Panc1 (cell line): ENCODE results near the gene DPYSL3.

Source experiments
- POLR2AphosphoS5 ChIP-seq: IDR thresholded peaks from 2 replicates; pipeline ENCODE4 v1.6.1; 2012; ENCODE audit warnings: mild to moderate bottlenecking, low read depth, low read length, moderate library complexity
- SIN3A ChIP-seq: IDR thresholded peaks from 2 replicates; pipeline ENCODE4 v1.6.1; 2012; ENCODE audit warnings: low read depth, mild to moderate bottlenecking, low read length, moderate library complexity, borderline replicate concordance; ENCODE audit not compliant: insufficient read depth
- TCF7L2 ChIP-seq: IDR thresholded peaks from 2 replicates; pipeline ENCODE4 v1.6.1; 2011; ENCODE audit warnings: mild to moderate bottlenecking, low read depth, low read length, inconsistent platforms
- TF ChIP-seq, protein P1 (sequence below): fragments of 450-650 bp; IDR thresholded peaks from 2 replicates; pipeline ENCODE4 v1.5.1; 2017; ENCODE audit warnings: mild to moderate bottlenecking

DNA sequence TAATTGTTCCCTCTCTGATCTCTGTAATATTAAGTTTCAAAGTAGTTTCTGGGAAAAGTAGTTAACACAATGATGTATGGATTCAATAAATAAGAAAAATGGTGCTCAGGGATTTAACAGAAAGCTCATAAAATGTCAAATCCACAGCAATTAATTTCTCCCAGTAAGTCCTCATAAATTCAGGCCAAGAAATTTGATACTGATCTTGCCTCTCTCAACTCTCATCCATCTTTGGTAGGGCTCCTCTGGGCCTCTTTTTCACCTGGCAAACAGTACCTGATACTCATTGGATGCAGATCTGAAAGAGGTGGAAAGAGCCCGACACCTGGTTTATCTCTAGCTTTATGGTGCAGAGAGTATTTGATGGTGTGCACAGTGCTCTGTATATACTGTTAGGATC lies 168.9 kb downstream of the DPYSL3 start:
- TF ChIP-seq TCF7L2 (no peak), SIN3A (no peak), POLR2AphosphoS5 (no peak)
- TF ChIP-seq, protein P1, sequence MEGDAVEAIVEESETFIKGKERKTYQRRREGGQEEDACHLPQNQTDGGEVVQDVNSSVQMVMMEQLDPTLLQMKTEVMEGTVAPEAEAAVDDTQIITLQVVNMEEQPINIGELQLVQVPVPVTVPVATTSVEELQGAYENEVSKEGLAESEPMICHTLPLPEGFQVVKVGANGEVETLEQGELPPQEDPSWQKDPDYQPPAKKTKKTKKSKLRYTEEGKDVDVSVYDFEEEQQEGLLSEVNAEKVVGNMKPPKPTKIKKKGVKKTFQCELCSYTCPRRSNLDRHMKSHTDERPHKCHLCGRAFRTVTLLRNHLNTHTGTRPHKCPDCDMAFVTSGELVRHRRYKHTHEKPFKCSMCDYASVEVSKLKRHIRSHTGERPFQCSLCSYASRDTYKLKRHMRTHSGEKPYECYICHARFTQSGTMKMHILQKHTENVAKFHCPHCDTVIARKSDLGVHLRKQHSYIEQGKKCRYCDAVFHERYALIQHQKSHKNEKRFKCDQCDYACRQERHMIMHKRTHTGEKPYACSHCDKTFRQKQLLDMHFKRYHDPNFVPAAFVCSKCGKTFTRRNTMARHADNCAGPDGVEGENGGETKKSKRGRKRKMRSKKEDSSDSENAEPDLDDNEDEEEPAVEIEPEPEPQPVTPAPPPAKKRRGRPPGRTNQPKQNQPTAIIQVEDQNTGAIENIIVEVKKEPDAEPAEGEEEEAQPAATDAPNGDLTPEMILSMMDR, result no peak
